Measurements from ENCODE around the gene UGT2B7.
"Not testable (repeated sequence)": the region's sequence is repeated elsewhere in the genome, so short reads cannot be mapped to it uniquely, and the experiment has no call there.

Gene UGT2B7

DNA sequence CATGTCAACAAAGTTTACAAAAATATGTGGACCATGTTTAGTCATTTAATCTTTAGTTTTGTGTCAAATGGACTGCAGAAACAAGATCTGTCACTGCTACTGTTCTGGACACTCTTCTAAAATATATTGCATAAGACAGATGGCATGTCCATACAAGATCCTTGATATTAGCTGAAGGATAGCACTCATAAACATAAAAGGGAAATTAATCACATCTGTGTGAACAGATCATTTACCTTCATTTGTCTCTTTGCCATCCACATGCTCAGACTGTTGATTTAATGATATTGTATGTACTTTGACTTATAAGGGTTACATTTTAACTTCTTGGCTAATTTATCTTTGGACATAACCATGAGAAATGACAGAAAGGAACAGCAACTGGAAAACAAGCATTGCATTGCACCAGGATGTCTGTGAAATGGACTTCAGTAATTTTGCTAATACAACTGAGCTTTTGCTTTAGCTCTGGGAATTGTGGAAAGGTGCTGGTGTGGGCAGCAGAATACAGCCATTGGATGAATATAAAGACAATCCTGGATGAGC, at the start of gene UGT2B7:
UGT2B7 (plus strand) TSS at position 364 of the 546 bp plus-strand sequence; CDS start at position 411, 47 bp downstream.
- DNase-seq (ENCODE audit: low read depth in 3 of 3, low spot score in 1 of 3), result no peak

DNA sequence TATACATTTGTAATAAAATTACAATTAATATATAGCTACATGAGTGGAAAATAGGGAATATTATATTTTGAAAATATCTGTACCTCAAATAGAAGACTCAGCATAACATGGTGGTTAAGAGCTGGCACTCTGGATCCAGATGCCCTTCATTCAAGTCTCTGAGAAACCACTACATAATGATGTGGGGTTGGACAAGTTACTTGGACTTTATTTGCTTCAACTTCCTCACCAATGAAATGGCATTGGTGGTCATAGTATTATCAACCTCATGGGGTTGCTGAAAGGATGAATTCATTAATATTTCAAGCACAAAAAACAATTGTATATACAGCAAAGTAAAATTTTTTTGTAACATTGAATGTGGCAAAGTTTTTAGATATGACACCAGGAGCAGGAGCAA, 46.4 kb upstream of the UGT2B7 start:
- DNase-seq (ENCODE audit: low read depth in 3 of 3, low spot score in 1 of 3), result no peak

DNA sequence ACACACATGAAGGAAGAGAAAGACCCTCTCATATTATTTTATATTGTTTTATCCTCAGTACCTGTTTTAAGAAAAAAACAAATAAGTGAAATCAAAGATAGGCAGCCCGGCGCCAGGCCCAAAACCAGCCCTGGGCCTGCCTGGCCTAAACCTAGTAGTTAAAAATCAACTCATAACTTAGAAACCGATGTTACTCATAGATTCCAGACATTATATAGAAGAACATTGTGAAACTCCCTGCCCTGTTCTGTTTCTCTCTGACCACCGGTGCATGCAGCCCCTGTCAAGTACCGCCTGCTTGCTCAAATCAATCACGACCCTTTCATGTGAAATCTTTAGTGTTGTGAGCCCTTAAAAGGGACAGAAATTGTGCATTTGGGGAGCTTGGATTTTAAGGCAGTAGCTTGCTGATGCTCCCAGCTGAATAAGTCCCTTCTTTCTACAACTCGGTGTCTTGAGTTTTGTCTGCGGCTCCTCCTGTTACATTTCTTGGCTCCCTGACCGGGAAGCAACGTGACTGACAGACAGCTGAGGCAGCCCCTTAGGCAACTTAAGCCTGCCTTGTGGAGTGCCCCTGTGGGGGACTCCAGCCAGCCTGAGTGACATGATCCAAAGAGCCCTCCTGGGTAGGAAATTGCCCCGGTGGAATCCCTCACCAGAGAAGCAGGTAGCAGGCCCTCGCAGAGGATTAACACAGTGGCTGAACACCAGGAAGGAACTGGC, 45.3 kb upstream of the UGT2B7 start:
- not testable (repeated sequence) for DNase-seq (ENCODE audit: low read depth in 3 of 3, low spot score in 1 of 3)

DNA sequence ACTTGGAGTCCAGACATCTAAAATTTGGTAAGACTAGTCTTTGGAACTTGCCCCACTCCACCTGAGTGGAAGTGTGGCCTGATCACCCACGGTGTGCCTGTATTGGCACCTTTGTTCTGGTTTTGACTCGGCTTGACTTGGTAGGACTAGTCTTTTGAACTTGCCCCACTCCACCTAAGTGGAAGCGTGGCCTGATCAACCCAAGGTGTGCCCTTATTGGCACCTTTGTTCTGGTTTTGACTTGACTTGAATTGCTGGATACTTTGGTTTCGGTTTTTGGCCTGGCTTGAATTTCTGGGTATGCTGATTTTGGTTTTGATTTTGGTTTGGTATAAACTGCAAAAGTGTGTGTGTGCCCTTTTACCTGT, 44.7 kb upstream of the UGT2B7 start:
- no peak for DNase-seq (ENCODE audit: low read depth in 3 of 3, low spot score in 1 of 3)

DNA sequence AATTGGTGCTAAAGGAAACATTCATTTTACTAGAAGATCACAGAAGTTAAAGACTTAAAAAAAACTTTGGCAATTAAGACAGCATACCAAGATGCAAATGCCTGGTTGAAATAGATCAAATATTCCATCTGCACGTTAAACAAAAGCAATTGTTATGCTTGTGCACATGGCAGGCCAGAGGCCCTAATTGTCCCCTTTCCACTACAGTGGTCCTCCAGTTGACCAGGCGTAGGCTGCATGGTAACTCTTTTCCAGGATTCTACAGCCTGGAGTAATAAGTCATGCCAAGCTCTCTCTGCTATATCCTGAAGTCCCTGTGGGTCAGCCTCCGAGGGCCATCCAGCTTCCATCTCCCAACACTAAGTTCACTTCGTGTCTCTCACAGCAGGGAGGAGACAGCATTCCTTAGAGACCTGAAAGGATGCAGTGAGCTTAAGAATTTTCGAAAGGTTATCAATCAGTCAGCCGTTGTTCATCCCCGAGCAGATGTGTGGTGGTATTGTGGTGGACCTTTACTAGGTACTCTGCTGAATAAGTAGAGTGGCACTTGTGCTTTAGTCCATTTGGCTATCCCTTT, 42.9 kb upstream of the UGT2B7 start:
- DNase-seq (ENCODE audit: low read depth in 3 of 3, low spot score in 1 of 3), result not testable (repeated sequence)

DNA sequence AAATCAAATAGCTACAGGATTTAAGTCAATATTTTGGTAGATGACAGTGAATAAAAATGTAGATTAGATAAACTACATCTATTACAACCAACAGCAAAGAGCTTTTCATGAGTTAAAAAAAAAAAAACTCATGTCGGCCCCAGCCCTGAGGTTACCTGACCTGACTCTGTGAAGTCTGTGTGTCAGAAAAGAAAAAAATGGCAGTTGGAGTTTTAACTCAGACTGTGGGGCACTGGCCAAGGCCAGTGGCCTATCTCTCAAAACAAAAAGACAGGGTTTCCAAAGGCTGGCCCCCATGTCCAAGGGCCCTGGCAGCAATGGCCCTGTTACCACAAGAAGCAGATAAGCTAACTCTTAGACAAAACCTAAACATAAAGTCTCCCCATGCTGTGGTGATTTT, 42.2 kb upstream of the UGT2B7 start:
- not testable (repeated sequence) for DNase-seq (ENCODE audit: low read depth in 3 of 3, low spot score in 1 of 3)

DNA sequence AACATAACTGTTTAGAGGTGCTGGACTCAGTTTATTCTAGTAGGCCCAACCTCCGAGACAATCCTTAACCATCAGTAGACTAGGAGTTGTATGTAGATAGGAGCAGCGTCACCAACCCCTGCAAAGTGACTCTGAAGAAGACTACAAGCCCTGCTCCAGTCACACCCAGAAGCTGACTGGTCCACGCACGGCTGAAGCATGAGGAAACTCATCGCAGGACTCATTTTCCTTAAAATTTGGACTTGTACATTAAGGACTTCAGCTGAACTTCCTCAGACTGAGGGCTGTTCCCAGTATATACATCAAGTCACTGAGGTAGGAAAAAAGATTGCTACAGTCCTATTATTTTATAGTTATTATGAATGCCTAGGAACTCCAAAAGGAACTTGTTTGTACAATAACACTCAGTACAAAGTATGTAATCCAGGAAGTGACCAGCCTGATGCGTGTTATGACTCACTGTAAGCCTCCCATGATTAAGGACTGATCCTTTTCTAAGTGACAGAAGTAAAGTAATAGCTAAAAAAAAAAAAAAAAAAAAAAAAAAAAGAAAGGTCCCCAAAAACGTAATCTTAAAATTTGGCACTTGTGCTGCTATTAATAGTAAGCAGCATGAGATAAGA, 41.6 kb upstream of the UGT2B7 start:
- no peak for DNase-seq (ENCODE audit: low read depth in 3 of 3, low spot score in 1 of 3)

DNA sequence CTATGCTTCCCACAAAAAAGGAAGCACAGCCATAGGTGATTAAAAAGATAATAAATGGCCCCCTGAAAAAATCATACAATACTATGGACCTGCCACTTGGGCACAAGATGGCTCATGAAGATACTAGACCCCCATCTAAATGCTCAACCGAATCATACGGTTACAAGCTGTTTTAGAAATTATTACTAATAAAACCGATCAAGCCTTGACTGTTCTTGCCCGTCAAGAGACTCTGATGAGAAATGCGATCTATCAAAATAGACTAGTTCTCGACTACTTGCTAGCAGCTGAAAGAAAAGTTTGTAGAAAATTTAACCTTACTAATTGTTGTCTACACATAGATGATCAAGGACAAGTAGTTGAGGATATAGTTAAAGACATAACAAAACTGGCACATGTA, 40.1 kb upstream of the UGT2B7 start:
- no peak for DNase-seq (ENCODE audit: low read depth in 3 of 3, low spot score in 1 of 3)

DNA sequence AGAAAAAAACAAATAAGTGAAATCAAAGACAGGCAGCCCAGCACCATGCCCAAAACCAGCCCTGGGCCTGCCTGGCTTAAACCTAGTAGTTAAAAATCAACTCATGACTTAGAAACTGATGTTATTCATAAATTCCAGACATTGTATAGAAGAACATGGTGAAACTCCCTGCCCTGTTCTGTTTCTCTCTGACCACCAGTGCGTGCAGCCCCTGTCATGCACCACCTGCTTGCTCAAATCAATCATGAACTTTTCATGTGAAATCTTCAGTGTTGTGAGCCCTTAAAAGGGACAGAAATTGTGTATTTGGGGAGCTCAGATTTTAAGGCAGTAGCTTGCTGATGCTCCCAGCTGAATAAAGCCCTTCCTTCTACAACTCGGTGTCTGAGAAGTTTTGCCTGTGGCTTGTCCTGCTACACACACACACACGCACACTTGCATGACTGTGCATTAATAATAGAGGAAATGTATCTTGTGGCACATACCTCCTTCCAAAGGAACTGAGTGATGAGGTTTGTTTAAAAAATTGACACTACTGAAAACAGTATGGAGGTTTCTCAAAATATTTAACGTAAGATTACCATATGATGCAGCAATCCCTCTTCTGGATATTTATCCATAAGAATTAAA, 39.2 kb upstream of the UGT2B7 start:
- DNase-seq (ENCODE audit: low read depth in 3 of 3, low spot score in 1 of 3), result no peak

DNA sequence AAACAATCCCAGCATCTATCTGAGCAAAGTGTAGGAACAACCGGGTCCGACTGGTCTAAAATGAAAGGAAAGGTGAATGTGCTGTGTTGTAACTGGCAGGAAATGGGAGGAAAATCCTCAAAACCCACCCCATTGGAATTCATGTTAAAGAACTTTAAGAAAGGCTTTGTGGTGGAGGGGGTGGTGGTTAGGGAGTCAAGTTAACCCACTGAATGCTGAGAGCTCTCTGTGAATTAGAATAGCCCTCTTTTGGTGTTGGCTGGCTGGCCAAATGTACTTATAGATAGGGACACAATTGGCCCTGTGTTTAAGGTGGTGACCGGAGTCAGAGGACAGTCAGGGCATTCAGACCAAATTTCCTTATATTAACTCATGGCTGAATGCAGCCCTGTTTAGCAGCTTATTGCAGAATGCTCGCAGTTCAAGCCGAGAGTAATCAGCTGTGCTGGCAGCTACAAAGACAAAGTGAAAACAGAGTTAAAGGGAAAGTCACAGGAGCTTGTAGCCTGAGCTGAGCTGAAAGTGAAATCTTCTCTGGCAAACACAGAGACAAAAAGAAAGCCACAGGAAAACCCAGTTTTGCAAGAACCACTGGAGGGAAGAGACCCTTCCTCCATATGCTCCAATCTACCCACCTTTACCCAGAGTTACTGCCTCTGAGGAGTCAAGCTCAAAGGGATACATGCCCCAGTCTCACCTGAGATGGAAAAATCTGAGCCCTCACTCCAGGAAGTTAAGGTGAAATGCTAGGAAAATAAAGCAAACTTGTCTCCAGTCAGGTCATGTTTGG, 38.5 kb upstream of the UGT2B7 start:
- DNase-seq (ENCODE audit: low read depth in 3 of 3, low spot score in 1 of 3), result no peak

DNA sequence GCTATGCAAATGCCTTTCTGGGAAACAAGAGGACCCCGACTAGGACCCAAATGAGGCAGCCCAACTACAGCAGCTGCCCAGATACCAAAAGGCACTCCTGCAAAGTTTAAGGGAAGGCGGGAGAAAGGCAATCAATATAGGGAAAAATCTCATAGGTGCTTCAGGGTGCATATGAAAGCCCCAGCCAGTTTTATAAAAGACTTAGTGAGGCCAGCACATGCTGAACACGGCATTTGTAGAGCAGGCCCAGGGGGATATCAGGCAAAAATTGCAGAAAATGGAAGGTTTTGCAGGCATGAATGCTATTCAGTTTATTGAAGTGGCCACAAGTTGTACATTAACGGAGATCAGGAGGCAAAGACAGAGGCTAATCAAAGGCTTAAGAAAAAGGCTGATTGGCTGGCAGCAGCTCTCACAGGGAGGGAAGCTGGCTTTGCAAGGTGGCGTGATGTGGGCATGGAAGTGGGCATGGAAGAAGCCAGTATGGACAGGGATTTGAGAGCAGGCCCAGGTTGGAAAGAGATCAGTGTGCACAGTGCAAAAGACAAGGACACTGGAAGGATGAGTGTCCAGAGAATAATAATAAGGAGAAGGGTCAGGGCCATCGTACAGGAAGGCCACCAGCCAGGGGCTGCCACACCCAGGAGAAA, 37.7 kb upstream of the UGT2B7 start:
- no peak for DNase-seq (ENCODE audit: low read depth in 3 of 3, low spot score in 1 of 3)

DNA sequence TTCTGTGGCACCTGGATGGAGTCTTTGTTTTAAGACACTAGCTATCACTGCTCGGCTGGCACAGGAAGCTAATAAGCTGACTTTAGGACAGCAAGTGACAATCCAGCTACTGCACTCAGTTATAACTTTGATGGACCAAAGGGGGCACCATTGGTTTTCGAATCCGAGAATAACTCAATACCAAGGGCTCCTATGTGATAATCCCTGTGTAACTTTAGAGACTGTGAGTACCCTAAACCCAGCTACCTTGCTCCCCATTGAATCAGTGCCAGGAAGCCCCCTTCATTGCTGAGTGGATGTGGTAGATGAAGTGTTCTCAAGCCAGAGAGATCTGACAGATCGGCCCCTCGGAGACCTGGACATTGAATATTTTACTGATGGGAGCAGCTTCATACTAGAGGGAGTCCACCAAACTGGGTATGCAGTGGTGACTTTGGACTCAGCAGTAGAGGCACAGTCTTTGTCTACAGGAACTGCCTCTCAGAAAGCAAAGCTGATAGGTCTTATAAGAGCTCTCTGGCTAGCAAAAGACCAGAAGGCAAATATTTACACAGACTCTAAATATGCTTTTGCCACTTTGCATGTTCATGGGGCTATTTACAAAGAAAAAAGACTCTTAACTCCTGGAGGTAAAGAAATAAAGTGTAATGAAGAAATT, 35.5 kb upstream of the UGT2B7 start:
- no peak for DNase-seq (ENCODE audit: low read depth in 3 of 3, low spot score in 1 of 3)

DNA sequence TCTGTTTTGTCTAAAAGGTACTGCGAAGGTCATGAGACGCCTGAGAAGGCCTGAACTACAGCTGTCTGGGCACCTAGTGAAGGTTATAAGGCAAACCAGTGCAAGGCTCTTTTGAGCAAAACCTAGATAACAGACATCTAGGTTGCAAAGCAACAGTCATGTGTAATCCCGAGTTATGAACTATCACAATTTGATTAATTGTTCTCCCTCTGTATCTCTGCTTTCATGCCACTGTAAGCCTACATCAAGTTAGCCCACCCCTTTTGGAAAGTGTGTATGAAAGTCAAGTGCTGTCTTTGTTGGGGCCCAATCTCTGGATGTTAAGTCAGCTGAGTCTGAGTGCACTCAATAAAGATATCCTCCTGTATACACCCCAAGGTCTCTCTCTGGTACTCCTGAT, 31.9 kb upstream of the UGT2B7 start:
- no peak for DNase-seq (ENCODE audit: low read depth in 3 of 3, low spot score in 1 of 3)

DNA sequence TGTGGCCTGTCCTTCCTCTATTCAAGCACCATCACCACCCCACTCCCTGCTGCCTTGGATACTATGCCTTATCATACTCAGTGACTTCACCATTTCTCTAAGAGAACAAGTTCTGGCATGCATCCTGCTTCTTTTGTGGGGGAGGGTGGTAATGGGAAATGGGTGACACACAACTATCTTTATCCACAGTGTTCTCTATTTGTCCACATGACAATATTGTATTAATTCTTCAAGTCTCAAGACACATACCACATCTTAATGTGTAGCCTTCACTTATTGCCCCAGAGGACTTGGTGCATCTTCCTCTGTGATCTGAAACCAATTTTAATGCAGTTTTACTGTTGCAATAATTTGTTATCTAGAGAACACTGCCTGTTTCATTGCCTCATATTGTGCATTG, 29.3 kb upstream of the UGT2B7 start:
- DNase-seq (ENCODE audit: low read depth in 3 of 3, low spot score in 1 of 3), result no peak

DNA sequence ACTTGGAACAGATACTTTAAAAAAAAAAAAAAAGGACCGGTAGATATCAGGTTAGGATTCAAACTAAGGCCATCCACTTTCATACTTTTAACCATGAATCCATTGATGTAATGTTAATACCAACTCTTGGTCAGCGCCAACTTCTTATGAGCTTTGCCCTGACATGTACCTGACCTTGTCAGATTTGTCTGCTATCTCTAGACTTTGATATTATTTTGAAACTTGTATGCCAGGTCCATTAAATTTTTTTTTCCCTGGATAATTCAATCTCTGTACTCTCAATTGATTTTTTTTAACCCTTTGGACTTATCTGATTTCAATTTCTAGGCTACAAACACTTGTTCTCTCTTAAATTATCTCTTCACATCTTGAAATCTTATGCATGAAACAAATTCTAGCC, 27.2 kb upstream of the UGT2B7 start:
- DNase-seq (ENCODE audit: low read depth in 3 of 3, low spot score in 1 of 3), result no peak

DNA sequence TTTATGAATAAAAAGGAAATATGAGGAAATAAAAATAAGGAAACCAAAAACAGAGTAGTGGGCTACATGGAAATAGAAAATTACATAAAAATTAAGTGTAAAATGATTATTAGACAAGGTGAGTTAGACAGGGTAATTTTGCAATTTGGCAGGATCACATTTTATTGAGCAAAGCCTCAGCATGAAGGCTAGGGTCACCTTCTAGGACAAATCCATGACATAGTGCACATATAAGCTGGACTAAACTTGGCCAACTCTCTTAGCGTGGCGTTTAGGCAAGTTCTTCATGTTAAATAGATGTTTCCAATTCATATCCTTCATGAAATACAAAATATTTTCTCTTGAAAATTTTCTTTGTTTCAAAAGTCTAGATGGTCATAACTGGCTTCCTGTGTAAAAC, 25.7 kb upstream of the UGT2B7 start:
- DNase-seq (ENCODE audit: low read depth in 3 of 3, low spot score in 1 of 3), result no peak

DNA sequence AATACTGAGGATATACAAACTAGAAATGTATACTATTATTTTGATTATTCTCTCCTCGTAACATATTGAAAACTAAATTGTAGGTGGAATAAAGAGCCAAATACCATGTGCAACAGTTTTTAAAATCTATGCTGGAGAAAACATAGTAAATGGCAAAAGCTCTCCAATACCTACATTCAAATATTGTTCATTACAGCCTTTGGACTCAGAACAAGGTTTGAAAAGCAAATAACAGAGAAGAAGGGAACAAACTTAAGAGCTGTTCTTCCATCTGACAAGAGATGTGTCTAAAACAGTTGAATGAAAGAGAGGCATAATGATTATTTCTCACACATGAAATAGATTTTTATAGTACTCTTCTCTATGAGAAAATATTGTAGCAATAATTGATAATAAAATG, 25.0 kb upstream of the UGT2B7 start:
- no peak for DNase-seq (ENCODE audit: low read depth in 3 of 3, low spot score in 1 of 3)

DNA sequence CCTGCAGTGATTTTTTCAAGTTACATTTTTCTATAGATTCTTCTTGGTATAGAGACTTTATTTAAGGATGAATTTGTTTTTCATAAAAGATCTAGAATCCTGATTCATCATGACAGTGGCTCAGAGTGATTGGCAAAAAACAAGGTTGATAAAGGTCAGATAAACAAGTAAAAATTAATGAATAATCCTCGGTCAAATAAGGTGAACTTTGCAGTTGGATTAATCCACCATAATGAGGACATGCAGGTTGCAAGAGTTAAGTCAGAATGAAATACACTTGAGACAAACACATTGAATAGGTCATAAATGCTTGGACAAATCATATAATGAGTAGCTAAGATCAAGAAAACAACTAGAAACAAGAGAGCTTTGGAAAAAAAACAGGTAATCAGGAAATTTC, 22.9 kb upstream of the UGT2B7 start:
- no peak for DNase-seq (ENCODE audit: low read depth in 3 of 3, low spot score in 1 of 3)

DNA sequence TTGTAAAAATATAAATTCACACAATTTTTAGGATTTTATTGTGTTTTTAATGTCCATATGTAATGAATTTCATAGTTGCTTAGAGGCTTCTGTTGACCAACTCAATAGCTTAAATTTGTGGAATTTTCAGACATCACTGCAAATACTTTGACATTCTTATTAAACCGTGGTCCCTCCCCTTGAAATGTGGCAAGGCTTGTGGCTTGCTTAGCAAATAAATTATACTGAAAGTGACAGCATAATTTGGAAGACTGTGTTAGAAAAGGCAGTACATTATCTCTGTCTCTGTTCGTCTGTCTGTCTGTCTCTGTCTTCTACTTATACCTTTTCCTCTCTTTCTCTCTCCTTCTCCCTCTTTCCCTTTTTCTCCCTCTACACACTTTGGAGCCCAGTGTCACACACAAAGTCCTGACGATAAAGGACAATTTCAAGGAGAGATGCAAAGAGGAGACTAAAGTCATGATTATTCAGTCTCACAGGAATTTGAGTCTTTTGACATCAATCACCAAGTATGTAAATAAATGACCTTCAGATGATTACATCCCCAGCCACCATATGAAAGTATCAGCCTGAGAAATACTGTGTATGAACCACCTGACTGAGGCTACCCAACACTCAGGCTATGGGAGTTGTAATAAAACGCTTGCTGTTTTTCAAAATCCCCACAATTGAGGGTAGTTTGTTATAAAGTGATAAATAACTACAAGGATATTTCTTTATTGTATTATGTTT, 21.0 kb upstream of the UGT2B7 start:
- no peak for DNase-seq (ENCODE audit: low read depth in 3 of 3, low spot score in 1 of 3)

Measured in stimulated activated CD4-positive, alpha-beta T cell treated with anti-CD3 and anti-CD28 coated beads, TNF-alpha, amount 100 ng/mL, for 1 hour (primary cell).